Choroid plexus epithelial cell (primary cell): ENCODE measurements around the gene TMEM212.
"Not testable (repeated sequence)": the region's sequence is repeated elsewhere in the genome, so short reads cannot be mapped to it uniquely, and the experiment has no call there.

Source experiments
- DNase-seq: peaks from one replicate; pipeline ENCODE4 v3.0.0-alpha.2; 2010; ENCODE audit warnings: low read depth
- H3K4me3 ChIP-seq: 2 replicates; pipeline ENCODE4 v1.5.1; 2011; ENCODE audit warnings: low read depth, mild to moderate bottlenecking, control low read depth, low read length, moderate library complexity
- CTCF ChIP-seq: conservative IDR thresholded peaks from 2 replicates; pipeline ENCODE4 v1.5.1; 2011; ENCODE audit warnings: low read depth, mild to moderate bottlenecking, control low read depth, inconsistent platforms, low read length, moderate library complexity

The TMEM212 gene

GRCh38 chr3:171812811-171813210 is 30.3 kb upstream of the TMEM212 start:
- no peak for TF ChIP-seq CTCF
- H3K4me3 ChIP-seq: no peak overlapping the region
- peak; percentile 29 for DNase-seq

GRCh38 chr3:171813278-171813896 is 29.8 kb upstream of the TMEM212 start:
- TF ChIP-seq CTCF: no peak
- no peak for DNase-seq
- H3K4me3 ChIP-seq: no peak overlapping the region

GRCh38 chr3:171813897-171814460 is 29.2 kb upstream of the TMEM212 start:
- no peak for TF ChIP-seq CTCF
- no peak overlapping the region for H3K4me3 ChIP-seq
- peak; percentile 76 for DNase-seq

- not testable (repeated sequence) for H3K4me3 ChIP-seq, DNase-seq
Measured at GRCh38 chr3:171814662-171815061, 28.5 kb upstream of the TMEM212 start.

GRCh38 chr3:171815973-171816595 is 27.1 kb upstream of the TMEM212 start:
- DNase-seq: peak; percentile 67
- no peak for TF ChIP-seq CTCF
- no peak overlapping the region for H3K4me3 ChIP-seq

- no peak for DNase-seq
- no peak for TF ChIP-seq CTCF
Measured at GRCh38 chr3:171817074-171817800, 25.9 kb upstream of the TMEM212 start.

GRCh38 chr3:171821044-171821443 is 22.1 kb upstream of the TMEM212 start:
- DNase-seq: no peak
- no peak for TF ChIP-seq CTCF
- H3K4me3 ChIP-seq: no peak overlapping the region

More at GRCh38 chr3:171817074-171817800, 25.9 kb upstream of the TMEM212 start:
- no peak overlapping the region for H3K4me3 ChIP-seq
